Measurements from ENCODE around the gene MICA. TPM values are rescaled to one million over a fixed set of nuclear protein-coding genes. Genes with fewer than 3 reads are reported as not detected.

MICA gene
- total and polyA plus RNA-seq, 9 of the 15 experiments (the other 6 are each of a cell fraction or from before 2014, with no cell fraction given): 11.8 to 24.6 (median 16.7) TPM

- Histone ChIP-seq H3K9ac (ENCODE audit: insufficient read depth in 1 of 2, low read depth in 2 of 2, low read length in 2 of 2) (no peak overlapping the region), H3K36me3 (ENCODE audit: control insufficient read depth, insufficient read depth, low read length) (no peaks in the 10 kb centered on the region), H2AFZ (ENCODE audit: low read depth, low read length) (no peak overlapping the region), H4K20me1 (replicated peaks; ENCODE audit: control insufficient read depth, insufficient read depth, low read length) (no peaks in the 10 kb centered on the region), H3K79me2 (ENCODE audit: control insufficient read depth, insufficient read depth, low read length) (no peaks in the 10 kb centered on the region), H3K27ac (ENCODE audit: extremely low read depth, low read depth, low read length) (no peak overlapping the region), H3K27me3 (ENCODE audit: control insufficient read depth in 2 of 2, insufficient read depth in 2 of 2, low read length in 2 of 2) (peaks cover 9 to 34% of the 10 kb centered on the region in 2 experiments), H3K4me2 (ENCODE audit: insufficient read depth, low read length) (no peak overlapping the region), H3K4me1 (replicated peaks in 1 of 2; ENCODE audit: control insufficient read depth in 2 of 2, insufficient read depth in 2 of 2, low read length in 2 of 2) (no peaks in the 10 kb centered on the region), H3K9me1 (ENCODE audit: control insufficient read depth, insufficient read depth, low read length) (no peaks in the 10 kb centered on the region), H3K4me3 (no peak overlapping the region), H3K9me3 (replicated peaks; ENCODE audit: control insufficient read depth, insufficient read depth, low read depth, low read length) (no peaks in the 10 kb centered on the region)
- CTCF ChIA-PET (ENCODE audit: low intra/inter-chr PET ratio): no interaction called here
- no TSS peak for BruUV-seq (replicated peaks)
- no peak for ATAC-seq
- TF ChIP-seq, protein P1, sequence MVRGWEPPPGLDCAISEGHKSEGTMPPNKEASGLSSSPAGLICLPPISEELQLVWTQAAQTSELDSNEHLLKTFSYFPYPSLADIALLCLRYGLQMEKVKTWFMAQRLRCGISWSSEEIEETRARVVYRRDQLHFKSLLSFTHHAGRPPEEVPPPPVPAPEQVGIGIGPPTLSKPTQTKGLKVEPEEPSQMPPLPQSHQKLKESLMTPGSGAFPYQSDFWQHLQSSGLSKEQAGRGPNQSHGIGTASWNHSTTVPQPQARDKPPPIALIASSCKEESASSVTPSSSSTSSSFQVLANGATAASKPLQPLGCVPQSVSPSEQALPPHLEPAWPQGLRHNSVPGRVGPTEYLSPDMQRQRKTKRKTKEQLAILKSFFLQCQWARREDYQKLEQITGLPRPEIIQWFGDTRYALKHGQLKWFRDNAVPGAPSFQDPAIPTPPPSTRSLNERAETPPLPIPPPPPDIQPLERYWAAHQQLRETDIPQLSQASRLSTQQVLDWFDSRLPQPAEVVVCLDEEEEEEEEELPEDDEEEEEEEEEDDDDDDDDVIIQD (CRISPR knock-in tag; IDR thresholded peaks at IDR 0.05): no peak
- TF ChIP-seq EHMT2 (IDR thresholded peaks at IDR 0.05) (peak; percentile 62; the same call in 1 of the 2 replicates), HDGF (IDR thresholded peaks at IDR 0.05) (no peak), MIER1 (IDR thresholded peaks at IDR 0.05; ENCODE audit: low read depth) (0 out of 2 replicates have a peak, but pooled peaks have one; percentile 33)
- TF ChIP-seq, protein P2, sequence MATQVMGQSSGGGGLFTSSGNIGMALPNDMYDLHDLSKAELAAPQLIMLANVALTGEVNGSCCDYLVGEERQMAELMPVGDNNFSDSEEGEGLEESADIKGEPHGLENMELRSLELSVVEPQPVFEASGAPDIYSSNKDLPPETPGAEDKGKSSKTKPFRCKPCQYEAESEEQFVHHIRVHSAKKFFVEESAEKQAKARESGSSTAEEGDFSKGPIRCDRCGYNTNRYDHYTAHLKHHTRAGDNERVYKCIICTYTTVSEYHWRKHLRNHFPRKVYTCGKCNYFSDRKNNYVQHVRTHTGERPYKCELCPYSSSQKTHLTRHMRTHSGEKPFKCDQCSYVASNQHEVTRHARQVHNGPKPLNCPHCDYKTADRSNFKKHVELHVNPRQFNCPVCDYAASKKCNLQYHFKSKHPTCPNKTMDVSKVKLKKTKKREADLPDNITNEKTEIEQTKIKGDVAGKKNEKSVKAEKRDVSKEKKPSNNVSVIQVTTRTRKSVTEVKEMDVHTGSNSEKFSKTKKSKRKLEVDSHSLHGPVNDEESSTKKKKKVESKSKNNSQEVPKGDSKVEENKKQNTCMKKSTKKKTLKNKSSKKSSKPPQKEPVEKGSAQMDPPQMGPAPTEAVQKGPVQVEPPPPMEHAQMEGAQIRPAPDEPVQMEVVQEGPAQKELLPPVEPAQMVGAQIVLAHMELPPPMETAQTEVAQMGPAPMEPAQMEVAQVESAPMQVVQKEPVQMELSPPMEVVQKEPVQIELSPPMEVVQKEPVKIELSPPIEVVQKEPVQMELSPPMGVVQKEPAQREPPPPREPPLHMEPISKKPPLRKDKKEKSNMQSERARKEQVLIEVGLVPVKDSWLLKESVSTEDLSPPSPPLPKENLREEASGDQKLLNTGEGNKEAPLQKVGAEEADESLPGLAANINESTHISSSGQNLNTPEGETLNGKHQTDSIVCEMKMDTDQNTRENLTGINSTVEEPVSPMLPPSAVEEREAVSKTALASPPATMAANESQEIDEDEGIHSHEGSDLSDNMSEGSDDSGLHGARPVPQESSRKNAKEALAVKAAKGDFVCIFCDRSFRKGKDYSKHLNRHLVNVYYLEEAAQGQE (IDR thresholded peaks at IDR 0.05; ENCODE audit: borderline replicate concordance): peak; percentile 82
- TF ChIP-seq, protein P2 (CRISPR knock-in tag; IDR thresholded peaks at IDR 0.05; ENCODE audit: low read depth): no peak
- POLR2A ChIA-PET: interaction anchor here (2.5 kb wide), 1 partner anchor 9 kb away, joined by 7 read pairs; no protein-coding TSS in a partner anchor
- no peak for DNase-seq (ENCODE audit: extremely low read depth in 1 of 4, low spot score in 3 of 4)
- no peak for FAIRE-seq
- in situ Hi-C loops (cut with MboI) (loop anchor here (10.0 kb wide), 1 partner anchor 461 kb away; the partner anchor contains the start of gene VARS2), intact Hi-C loops (cut with micrococcal nuclease) (no loop called here)
Measured at GRCh38 chr6:31375699-31376098, 27.7 kb upstream of the MICA start.
